Activated CD4-positive, alpha-beta T cell treated with anti-CD3 and anti-CD28 coated beads, Interleukin-10, Interleukin-2, amounts not matched to agents 100 ng/mL and 50 ng/mL, durations not matched to agents 16 hours and 8 hours (primary cell): ENCODE results near the gene UBE2N.
A peak's percentile ranks its signal among the peaks of the same experiment; 100 is the strongest.

ENCODE experiments used
- DNase-seq: peaks from one replicate; pipeline ENCODE4 v3.0.0-alpha.2; 2020

UBE2N gene

GRCh38 chr12:93379326-93379980 is 62.3 kb downstream of the UBE2N start:
- DNase-seq = no peak

- DNase-seq = no peak
Observed at GRCh38 chr12:93378998-93379325, 62.8 kb downstream of the UBE2N start.

- DNase-seq = peak; percentile 74
Observed at GRCh38 chr12:93378196-93378997, 63.4 kb downstream of the UBE2N start.

GRCh38 chr12:93377252-93378195 is 64.2 kb downstream of the UBE2N start, which contains the start of gene NUDT4:
Gene NUDT4, plus strand, starts transcription at chr12:93377925. Its CDS starts 398 bp downstream, at chr12:93378323.
- peak; percentile 98 for DNase-seq

GRCh38 chr12:93376436-93377251 is 65.1 kb downstream of the UBE2N start:
- no peak for DNase-seq

GRCh38 chr12:93375906-93376305 is 65.8 kb downstream of the UBE2N start:
- DNase-seq = no peak

- DNase-seq = peak; percentile 28
Observed at GRCh38 chr12:93373961-93374656, 67.6 kb downstream of the UBE2N start.

- no peak for DNase-seq
Observed at GRCh38 chr12:93370947-93371346, 70.8 kb downstream of the UBE2N start.

GRCh38 chr12:93369505-93369904 is 72.2 kb downstream of the UBE2N start:
- DNase-seq = no peak

- DNase-seq = no peak
Observed at GRCh38 chr12:93368766-93369165, 73.0 kb downstream of the UBE2N start.

GRCh38 chr12:93366422-93366821 is 75.3 kb downstream of the UBE2N start:
- DNase-seq = no peak

GRCh38 chr12:93365616-93366405 is 75.9 kb downstream of the UBE2N start:
- DNase-seq = no peak

- no peak for DNase-seq
Observed at GRCh38 chr12:93363841-93364297, 77.9 kb downstream of the UBE2N start.

- DNase-seq = no peak
Observed at GRCh38 chr12:93361151-93361919, 80.4 kb downstream of the UBE2N start.

- DNase-seq = no peak
Observed at GRCh38 chr12:93360688-93361087, 81.1 kb downstream of the UBE2N start.

- DNase-seq = no peak
Observed at GRCh38 chr12:93358821-93359220, 82.9 kb downstream of the UBE2N start.

- no peak for DNase-seq
Observed at GRCh38 chr12:93358058-93358457, 83.7 kb downstream of the UBE2N start.

- no peak for DNase-seq
Observed at GRCh38 chr12:93356214-93356613, 85.5 kb downstream of the UBE2N start.
